Measurements from ENCODE around the gene GNA14.

Gene GNA14

DNA sequence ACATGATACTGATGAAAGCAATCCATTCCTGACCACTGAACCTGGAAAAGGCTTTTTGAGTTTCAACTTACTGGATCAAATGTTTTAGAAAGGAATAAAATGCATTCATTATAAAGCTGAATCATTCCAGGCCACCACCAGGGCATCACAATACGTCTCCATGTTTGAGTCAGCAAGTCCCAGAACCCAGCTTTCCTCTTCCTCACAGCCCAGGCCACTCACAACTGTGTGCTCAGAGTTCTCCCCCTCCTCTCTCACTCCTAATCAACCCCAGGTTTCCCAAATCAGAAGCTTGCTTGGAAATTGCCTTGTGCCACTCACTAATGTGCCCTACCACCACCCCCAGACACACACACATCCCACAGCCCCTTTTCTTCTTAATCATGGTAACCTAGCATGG is 91.7 kb downstream of the GNA14 start:
- ChIA-PET CTCF (interaction anchor here (1.8 kb wide), 1 partner anchor 9 kb away, joined by 5 read pairs; no protein-coding TSS in a partner anchor), POLR2A (no interaction called here)
- TF ChIP-seq, protein P1, sequence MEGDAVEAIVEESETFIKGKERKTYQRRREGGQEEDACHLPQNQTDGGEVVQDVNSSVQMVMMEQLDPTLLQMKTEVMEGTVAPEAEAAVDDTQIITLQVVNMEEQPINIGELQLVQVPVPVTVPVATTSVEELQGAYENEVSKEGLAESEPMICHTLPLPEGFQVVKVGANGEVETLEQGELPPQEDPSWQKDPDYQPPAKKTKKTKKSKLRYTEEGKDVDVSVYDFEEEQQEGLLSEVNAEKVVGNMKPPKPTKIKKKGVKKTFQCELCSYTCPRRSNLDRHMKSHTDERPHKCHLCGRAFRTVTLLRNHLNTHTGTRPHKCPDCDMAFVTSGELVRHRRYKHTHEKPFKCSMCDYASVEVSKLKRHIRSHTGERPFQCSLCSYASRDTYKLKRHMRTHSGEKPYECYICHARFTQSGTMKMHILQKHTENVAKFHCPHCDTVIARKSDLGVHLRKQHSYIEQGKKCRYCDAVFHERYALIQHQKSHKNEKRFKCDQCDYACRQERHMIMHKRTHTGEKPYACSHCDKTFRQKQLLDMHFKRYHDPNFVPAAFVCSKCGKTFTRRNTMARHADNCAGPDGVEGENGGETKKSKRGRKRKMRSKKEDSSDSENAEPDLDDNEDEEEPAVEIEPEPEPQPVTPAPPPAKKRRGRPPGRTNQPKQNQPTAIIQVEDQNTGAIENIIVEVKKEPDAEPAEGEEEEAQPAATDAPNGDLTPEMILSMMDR (IDR thresholded peaks at IDR 0.05; ENCODE audit: control extremely low read depth, extremely low read depth, low read depth, missing control alignments) = no peak
- no peak for DNase-seq (ENCODE audit: extremely low spot score)

DNA sequence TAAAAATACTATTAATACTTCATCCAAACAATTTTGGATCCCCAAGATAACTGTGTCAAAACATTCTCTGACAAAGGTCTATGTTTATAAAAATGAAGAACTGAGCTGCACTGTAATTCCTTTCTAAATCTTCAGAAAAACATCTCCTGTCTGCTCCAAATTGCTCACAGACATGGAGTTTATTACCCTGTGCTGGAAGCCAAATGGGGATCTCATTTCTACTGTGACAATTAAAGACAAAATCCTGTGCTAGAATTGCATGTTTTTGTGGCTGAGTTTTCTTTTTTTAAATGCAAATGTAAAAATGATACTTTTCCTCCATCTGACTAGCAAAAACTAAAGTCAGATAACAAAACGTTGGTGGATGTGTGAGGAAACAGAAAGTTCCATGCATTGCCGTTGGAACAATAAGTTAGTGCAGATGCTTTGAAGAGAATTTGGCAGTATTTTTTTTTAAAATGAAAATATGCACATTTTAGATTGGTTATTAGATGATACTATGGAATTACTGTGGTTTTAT is 93.5 kb downstream of the GNA14 start:
- ChIA-PET CTCF (no interaction called here), POLR2A (no interaction called here)
- no peak for DNase-seq (ENCODE audit: extremely low spot score)
- TF ChIP-seq, protein P1 (IDR thresholded peaks at IDR 0.05; ENCODE audit: control extremely low read depth, extremely low read depth, low read depth, missing control alignments) = no peak

DNA sequence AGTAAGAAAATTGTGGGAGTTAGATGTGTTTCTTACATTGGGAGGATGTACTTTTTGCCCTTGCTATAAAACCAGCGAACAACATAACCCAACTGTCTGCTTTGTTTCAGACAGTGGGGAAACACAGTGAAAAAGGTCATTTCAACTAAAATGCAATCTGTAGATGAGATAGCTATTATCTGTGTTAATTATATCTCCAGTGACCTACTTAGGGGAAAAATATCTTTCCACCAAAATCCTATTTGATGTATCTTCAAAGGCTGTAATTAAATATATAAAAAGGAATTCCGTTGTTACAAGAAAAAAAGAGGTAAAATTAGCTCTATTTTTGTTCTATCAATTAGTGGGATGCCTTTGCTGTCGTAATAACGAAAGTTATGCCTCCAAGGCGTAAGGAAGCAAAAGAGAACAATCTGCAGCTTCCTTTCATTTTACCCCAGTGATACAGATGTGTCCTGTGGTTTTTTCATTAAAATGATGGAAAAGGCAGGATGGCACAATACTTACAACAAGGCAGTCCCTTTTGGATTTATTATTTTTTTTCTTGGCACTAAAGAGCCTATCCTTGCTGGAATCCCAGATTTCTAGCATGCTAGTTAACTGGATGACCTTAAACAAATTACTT is 100.9 kb downstream of the GNA14 start:
- TF ChIP-seq, protein P1 (IDR thresholded peaks at IDR 0.05; ENCODE audit: control extremely low read depth, extremely low read depth, low read depth, missing control alignments) = no peak
- DNase-seq (ENCODE audit: extremely low spot score) = no peak
- CTCF ChIA-PET = interaction anchor here (1.6 kb wide), 1 partner anchor 10 kb away, joined by 5 read pairs; no protein-coding TSS in a partner anchor
- POLR2A ChIA-PET = no interaction called here

DNA sequence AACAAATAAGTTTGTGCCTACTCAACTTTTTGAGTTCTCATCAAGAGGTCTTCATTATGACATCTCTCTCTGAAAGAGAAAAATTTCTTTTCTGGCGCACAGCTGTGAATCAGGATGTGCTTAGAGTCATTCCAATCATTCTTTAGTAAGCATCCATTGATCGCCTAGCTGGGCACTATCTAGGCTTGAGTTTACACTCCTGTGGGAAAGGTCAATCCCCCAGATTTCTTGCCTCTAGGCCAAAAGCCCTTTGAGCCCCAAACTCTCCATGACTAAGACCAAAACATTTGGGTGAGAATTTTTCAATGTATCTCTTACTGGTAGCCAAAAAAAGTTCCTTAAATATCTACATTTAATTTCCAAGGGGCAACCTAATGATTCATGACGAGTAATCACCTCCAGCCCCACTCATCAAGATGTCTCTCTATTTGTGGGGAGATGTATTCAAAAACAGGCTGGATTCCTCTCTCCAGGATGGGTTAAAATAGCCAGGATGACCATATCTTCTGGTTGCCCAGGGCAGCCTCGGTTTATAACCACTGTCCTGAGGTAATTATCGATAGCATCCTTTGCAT is 101.7 kb downstream of the GNA14 start:
- CTCF ChIA-PET = interaction anchor here (1.6 kb wide), 1 partner anchor 11 kb away, joined by 5 read pairs; no protein-coding TSS in a partner anchor
- POLR2A ChIA-PET = no interaction called here
- TF ChIP-seq, protein P1 (IDR thresholded peaks at IDR 0.05; ENCODE audit: control extremely low read depth, extremely low read depth, low read depth, missing control alignments) = no peak
- no peak for DNase-seq (ENCODE audit: extremely low spot score)

DNA sequence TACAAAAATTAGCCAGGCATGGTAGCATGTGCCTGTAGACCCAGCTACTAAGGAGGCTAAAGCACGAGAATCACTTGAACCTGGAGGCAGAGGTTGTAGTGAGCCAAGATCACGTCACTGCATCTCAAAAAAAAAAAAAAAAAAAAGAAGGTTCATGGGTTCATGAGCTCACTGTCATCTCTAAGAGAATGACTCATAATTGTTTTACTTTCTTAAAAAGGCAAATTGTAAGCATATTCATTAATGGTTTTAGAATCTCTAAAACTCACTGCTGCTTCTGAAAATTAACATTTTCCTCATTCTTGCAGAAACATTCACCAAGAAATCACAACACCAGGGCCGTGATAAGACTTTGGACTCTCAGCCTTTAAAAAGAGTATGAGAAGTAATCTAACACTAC is 103.6 kb downstream of the GNA14 start:
- POLR2A ChIA-PET = no interaction called here
- no peak for DNase-seq (ENCODE audit: extremely low spot score)
- TF ChIP-seq, protein P1 (IDR thresholded peaks at IDR 0.05; ENCODE audit: control extremely low read depth, extremely low read depth, low read depth, missing control alignments) = no peak
- CTCF ChIA-PET = no interaction called here

DNA sequence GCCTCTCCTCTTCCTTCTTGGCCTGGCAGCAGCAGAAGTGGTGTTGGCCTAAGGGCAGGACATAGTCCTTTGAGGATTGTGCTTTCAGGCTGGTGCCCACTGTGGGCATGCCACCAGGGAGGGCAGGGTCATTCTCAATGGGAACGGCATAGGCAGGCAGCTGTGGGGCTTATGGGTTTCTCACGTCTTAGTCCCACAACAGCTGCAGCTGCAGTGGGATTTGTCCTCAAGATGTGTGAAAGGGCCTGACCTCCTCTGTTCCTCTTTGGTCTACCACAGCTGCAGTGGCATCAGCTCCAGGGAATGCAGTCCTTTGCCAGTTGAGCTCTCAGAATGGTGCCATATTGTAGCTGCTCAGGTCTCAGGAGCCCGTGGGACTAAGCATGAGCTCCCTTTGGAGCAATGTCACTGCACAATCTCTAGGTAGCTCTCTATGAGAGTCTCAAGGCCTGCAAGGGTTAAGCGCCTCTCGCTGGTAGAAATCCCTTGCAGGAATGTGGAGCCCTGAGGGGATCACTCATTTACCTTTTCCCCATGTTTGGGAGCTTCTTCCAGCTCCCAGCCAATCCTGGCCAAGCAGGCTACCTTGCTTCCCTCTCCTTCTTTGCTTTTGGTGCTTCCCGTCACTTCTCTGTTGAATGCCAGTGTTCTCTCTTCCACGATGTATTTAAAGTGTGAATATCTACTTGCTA is 104.8 kb downstream of the GNA14 start:
- CTCF ChIA-PET = interaction anchor here (1.3 kb wide), 1 partner anchor 86 kb away, joined by 3 read pairs; no protein-coding TSS in a partner anchor
- POLR2A ChIA-PET = no interaction called here
- no peak for DNase-seq (ENCODE audit: extremely low spot score)
- TF ChIP-seq, protein P1 (IDR thresholded peaks at IDR 0.05; ENCODE audit: control extremely low read depth, extremely low read depth, low read depth, missing control alignments) = no peak

Data from GM10248 (cell line).